Bronchial epithelial cell (primary cell): Measurements from ENCODE around the gene NUDCD3. TPM values are rescaled to one million over a fixed set of nuclear protein-coding genes. Genes with fewer than 3 reads are reported as not detected.

Experiments
- DNase-seq: peaks from one replicate; pipeline ENCODE4 v3.0.0-alpha.2; 2010; ENCODE audit warnings: low read depth
- FAIRE-seq: peaks from 2 replicates; lab custom pipeline; 2011; peaks lifted over from hg19 to GRCh38; lab: Jason Lieb, UNC
- H3K27me3 ChIP-seq: 2 replicates; pipeline ENCODE4 v1.5.1; 2011; ENCODE audit warnings: low read length; ENCODE audit not compliant: control insufficient read depth, insufficient read depth
- H3K36me3 ChIP-seq: 2 replicates; pipeline ENCODE4 v1.5.1; 2011; ENCODE audit warnings: low read length; ENCODE audit not compliant: control insufficient read depth, insufficient read depth
- H3K4me3 ChIP-seq: 2 replicates; pipeline ENCODE4 v1.5.1; 2011; ENCODE audit warnings: mild to moderate bottlenecking, low read depth, low read length, control low read depth
- total RNA-seq: library from RNA; depleted of rRNA; stranded (reverse); fragments of >200 nt; gene quantifications from 2 replicates; pipeline ENCODE4 v1.2.1, GENCODE V29; 2014
- TF ChIP-seq, protein P1 (sequence below): IDR thresholded peaks from 2 replicates; pipeline ENCODE4 v1.5.1; 2011; ENCODE audit warnings: mild to moderate bottlenecking, moderate library complexity, low read length, control low read depth, inconsistent platforms; ENCODE audit not compliant: insufficient read depth, severe bottlenecking

Gene NUDCD3
- total RNA-seq, 1 donor from 2014 or later, result 59.0 TPM

DNA sequence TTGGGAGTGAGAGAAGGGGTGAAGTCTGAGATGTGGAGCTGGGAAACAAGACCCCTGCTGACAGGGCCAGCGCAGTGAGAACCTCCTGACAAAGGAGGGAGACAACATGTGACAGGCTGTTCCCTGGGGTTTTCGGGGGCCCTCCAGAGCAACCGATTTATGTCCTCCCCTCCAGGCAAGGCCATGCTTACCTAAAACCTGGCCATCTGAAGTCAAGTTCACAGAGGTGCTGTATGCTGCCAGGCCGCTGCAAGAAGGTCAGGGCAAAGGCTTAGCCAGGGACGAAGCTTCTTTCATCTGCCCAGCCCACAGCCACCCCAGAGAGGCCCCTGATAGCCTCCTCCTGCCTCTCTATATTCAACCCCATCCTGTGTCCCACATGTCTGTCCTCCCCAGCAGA lies 30.1 kb upstream of the NUDCD3 start:
- FAIRE-seq (no peak), DNase-seq (no peak)
- TF ChIP-seq, protein P1, sequence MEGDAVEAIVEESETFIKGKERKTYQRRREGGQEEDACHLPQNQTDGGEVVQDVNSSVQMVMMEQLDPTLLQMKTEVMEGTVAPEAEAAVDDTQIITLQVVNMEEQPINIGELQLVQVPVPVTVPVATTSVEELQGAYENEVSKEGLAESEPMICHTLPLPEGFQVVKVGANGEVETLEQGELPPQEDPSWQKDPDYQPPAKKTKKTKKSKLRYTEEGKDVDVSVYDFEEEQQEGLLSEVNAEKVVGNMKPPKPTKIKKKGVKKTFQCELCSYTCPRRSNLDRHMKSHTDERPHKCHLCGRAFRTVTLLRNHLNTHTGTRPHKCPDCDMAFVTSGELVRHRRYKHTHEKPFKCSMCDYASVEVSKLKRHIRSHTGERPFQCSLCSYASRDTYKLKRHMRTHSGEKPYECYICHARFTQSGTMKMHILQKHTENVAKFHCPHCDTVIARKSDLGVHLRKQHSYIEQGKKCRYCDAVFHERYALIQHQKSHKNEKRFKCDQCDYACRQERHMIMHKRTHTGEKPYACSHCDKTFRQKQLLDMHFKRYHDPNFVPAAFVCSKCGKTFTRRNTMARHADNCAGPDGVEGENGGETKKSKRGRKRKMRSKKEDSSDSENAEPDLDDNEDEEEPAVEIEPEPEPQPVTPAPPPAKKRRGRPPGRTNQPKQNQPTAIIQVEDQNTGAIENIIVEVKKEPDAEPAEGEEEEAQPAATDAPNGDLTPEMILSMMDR, result no peak
- Histone ChIP-seq H3K27me3 (no peaks in the 10 kb centered on the region), H3K36me3 (no peaks in the 10 kb centered on the region), H3K4me3 (no peak overlapping the region)

DNA sequence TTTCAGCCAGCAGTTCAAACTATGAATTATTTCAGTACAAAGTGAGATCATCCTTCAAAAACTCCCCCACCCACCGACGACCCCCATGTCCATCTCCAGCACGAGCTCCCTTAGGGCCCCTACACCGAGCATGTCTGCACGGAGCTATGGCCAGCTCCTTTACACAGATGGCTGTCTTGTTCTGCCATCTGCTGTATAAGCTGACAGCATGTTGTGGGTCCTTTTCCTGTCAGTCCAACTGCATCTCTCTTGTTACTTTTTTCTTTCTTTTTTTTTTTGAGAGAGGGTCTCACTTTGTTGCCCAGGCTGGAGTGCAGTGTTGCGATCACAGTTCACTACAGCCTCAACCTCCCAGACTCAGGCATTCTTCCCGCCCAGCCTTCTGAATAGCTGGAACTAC lies 29.1 kb upstream of the NUDCD3 start:
- TF ChIP-seq, protein P1, result no peak
- DNase-seq (no peak), FAIRE-seq (no peak)
- H3K36me3 ChIP-seq, result no peaks in the 10 kb centered on the region
- no peak overlapping the region for H3K4me3 ChIP-seq
- H3K27me3 ChIP-seq, result no peaks in the 10 kb centered on the region

DNA sequence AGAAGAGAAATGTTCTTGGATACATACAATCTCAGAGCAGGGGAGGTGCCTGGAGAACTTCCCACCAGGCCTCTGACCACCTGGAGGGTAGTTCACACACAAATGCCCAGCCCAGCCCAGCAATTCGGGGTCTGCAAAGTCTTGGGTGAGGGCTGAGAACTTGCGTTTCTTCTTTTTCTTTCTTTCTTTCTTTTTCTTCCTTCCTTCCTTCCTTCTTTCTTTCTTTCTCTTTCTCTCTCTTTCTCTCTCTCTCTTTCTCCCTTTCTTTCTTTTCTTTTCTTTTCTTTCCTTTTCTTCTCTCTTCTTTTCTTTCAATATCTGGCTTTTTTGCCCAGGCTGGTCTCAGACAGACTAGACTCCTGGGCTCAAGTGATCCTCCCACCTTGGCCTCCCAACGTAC lies 28.3 kb upstream of the NUDCD3 start:
- DNase-seq (no peak), FAIRE-seq (no peak)
- Histone ChIP-seq H3K36me3 (no peaks in the 10 kb centered on the region), H3K27me3 (no peaks in the 10 kb centered on the region), H3K4me3 (no peak overlapping the region)
- TF ChIP-seq, protein P1, result no peak

DNA sequence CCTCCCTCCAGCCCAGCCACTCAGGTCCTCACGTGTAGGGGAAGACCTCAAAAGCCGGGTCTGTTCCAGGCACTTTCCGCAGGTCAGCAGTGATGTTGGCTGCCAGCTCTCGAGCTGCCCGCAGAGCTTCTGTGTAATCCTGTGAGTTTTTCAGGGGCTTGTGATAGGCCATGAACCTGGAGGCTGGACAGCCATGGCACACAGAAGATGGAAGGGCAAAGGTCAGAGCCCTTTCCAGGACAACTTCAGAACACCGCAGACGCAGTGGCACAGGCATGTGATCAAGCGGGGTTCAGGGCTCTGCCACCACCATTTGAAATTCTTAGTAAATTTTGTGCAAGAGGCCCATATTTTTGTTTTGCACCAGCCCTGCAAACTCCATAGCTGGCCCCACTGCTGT lies 26.7 kb upstream of the NUDCD3 start:
- FAIRE-seq, result no peak

DNA sequence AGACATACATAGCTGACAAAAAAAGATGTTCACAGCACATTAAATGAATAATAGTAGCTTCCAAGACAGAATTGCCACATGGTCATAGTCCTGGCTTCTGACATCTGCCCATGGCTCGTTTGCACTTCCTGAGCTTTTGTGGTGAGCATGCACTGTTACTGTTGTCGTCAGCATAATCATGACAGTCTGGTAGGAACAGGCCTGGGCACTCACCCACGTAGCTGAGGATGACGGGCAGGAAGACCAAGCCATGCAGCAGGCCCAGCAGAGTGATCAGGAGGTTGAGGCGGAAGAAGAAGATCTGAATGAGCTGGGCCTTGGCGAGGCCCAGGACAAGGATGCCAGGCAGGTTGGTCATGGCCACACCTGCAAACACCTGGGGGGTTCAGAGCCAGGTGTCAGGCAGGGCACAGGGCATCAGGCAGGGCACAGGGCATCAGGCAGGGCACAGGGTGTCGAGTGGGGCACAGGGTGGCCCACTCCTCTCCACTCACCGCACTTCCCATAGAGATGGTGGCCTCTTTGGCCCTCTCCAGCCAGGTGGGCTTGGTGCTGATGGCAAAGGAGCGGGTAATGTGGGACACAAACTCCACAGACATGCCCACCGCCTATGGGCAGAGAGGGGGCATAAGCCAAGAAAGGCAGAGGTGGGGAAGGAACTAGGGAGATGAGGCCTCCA lies 25.3 kb upstream of the NUDCD3 start:
- FAIRE-seq, result peak; percentile 94
- H3K36me3 ChIP-seq, result no peaks in the 10 kb centered on the region
- no peaks in the 10 kb centered on the region for H3K27me3 ChIP-seq
- no peak overlapping the region for H3K4me3 ChIP-seq
- DNase-seq, result peak; percentile 58
- TF ChIP-seq, protein P1, result no peak

More for the DNA sequence above, 26.7 kb upstream of the NUDCD3 start:
- TF ChIP-seq, protein P1, result no peak
- Histone ChIP-seq H3K36me3 (no peaks in the 10 kb centered on the region), H3K4me3 (no peak overlapping the region), H3K27me3 (no peaks in the 10 kb centered on the region)
- no peak for DNase-seq

DNA sequence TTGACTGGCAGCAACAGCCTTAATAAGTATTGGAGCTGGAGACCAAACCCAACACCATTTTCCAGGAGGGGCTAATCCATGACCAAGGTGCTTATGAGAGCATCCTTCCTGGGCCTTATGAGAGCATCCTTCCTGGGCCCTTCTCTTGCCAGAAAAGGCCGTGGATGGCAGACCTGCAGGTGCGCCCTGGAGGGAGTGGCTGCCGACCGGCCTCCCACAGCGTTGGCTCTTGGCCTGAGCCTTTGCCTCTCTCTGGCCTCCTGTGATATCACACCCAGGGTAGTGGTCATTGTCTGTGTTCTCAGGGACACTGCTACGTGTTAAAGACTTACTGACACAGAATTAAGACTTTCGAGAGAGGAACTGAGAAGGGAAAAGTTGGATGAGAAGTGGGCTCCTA lies 22.3 kb upstream of the NUDCD3 start:
- Histone ChIP-seq H3K27me3 (no peaks in the 10 kb centered on the region), H3K4me3 (no peak overlapping the region), H3K36me3 (no peaks in the 10 kb centered on the region)
- TF ChIP-seq, protein P1, result no peak
- DNase-seq (no peak), FAIRE-seq (no peak)
